ENCODE measurements around the gene DFFB. TPM values are rescaled to one million over a fixed set of nuclear protein-coding genes. Genes with fewer than 3 reads are reported as not detected.

Gene DFFB
- total and polyA plus RNA-seq, 2 of the 13 experiments (the other 11 are each of a cell fraction or from before 2014, with no cell fraction given), result 4.6 to 9.3 TPM

DNA sequence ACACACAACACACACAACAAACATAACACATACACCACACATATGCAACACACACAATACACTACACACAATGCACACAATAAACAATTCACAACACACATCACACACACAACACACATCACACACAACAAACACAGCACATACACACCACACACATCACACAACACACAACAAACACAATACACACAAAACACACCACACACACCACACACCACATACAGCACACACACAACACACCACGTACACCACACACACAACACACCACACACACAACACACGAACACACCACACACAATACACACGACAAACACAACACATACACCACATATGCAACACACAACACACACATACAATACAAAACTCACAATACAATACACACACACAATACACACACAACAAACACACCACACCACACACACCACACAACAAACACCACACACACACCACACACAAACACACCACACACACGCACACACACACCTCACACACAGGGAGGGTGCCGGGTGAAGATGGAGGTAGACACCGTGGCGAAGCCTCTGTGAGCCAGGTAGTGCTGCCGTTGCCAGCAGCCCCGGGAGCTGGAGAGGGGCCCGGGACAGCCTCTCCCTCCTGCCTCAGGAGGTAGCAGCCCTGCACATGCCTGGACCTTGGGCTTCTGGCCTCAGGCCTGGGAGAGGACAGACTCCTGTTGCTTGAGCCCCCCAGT, 73.2 kb downstream of the DFFB start:
- FAIRE-seq, result no peak

More for the DNA sequence above, 73.2 kb downstream of the DFFB start:
- in situ Hi-C loops (cut with HindIII; ENCODE audit: extremely low pct_ligation_motif_present, low pct_unique_long_range_greater_than_20kb) (no loop called here), intact Hi-C loops (cut with micrococcal nuclease; ENCODE audit: unreplicated experiment) (no loop called here)
- TF ChIP-seq ZNF501 (CRISPR knock-in tag; IDR thresholded peaks at IDR 0.05) (no peak), YEATS2 (CRISPR knock-in tag; IDR thresholded peaks at IDR 0.05; ENCODE audit: borderline replicate concordance) (no peak), ZNF207 (IDR thresholded peaks at IDR 0.05; ENCODE audit: borderline replicate concordance) (0 out of 2 replicates have a peak, but pooled peaks have one; percentile 12), HOXA7 (CRISPR knock-in tag; IDR thresholded peaks at IDR 0.05) (0 out of 2 replicates have a peak, but pooled peaks have one; percentile 47), JUNB (CRISPR knock-in tag; IDR thresholded peaks at IDR 0.05; ENCODE audit: borderline replicate concordance) (peak; percentile 21; the same call in 1 of the 2 replicates), ZSCAN30 (CRISPR knock-in tag; IDR thresholded peaks at IDR 0.05) (no peak), NFIB (CRISPR knock-in tag; IDR thresholded peaks at IDR 0.05; ENCODE audit: borderline replicate concordance) (no peak), ELF1 (CRISPR knock-in tag; IDR thresholded peaks at IDR 0.05) (no peak), HCFC1 (IDR thresholded peaks at IDR 0.05; ENCODE audit: low read depth, low read length) (no peak)
- TF ChIP-seq, protein P1, sequence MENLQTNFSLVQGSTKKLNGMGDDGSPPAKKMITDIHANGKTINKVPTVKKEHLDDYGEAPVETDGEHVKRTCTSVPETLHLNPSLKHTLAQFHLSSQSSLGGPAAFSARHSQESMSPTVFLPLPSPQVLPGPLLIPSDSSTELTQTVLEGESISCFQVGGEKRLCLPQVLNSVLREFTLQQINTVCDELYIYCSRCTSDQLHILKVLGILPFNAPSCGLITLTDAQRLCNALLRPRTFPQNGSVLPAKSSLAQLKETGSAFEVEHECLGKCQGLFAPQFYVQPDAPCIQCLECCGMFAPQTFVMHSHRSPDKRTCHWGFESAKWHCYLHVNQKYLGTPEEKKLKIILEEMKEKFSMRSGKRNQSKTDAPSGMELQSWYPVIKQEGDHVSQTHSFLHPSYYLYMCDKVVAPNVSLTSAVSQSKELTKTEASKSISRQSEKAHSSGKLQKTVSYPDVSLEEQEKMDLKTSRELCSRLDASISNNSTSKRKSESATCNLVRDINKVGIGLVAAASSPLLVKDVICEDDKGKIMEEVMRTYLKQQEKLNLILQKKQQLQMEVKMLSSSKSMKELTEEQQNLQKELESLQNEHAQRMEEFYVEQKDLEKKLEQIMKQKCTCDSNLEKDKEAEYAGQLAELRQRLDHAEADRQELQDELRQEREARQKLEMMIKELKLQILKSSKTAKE (CRISPR knock-in tag; IDR thresholded peaks at IDR 0.05; ENCODE audit: borderline replicate concordance), result no peak
- TF ChIP-seq, protein P2, sequence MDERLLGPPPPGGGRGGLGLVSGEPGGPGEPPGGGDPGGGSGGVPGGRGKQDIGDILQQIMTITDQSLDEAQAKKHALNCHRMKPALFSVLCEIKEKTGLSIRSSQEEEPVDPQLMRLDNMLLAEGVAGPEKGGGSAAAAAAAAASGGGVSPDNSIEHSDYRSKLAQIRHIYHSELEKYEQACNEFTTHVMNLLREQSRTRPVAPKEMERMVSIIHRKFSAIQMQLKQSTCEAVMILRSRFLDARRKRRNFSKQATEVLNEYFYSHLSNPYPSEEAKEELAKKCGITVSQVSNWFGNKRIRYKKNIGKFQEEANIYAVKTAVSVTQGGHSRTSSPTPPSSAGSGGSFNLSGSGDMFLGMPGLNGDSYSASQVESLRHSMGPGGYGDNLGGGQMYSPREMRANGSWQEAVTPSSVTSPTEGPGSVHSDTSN (CRISPR knock-in tag; IDR thresholded peaks at IDR 0.05), result no peak
- TF ChIP-seq, protein P3, sequence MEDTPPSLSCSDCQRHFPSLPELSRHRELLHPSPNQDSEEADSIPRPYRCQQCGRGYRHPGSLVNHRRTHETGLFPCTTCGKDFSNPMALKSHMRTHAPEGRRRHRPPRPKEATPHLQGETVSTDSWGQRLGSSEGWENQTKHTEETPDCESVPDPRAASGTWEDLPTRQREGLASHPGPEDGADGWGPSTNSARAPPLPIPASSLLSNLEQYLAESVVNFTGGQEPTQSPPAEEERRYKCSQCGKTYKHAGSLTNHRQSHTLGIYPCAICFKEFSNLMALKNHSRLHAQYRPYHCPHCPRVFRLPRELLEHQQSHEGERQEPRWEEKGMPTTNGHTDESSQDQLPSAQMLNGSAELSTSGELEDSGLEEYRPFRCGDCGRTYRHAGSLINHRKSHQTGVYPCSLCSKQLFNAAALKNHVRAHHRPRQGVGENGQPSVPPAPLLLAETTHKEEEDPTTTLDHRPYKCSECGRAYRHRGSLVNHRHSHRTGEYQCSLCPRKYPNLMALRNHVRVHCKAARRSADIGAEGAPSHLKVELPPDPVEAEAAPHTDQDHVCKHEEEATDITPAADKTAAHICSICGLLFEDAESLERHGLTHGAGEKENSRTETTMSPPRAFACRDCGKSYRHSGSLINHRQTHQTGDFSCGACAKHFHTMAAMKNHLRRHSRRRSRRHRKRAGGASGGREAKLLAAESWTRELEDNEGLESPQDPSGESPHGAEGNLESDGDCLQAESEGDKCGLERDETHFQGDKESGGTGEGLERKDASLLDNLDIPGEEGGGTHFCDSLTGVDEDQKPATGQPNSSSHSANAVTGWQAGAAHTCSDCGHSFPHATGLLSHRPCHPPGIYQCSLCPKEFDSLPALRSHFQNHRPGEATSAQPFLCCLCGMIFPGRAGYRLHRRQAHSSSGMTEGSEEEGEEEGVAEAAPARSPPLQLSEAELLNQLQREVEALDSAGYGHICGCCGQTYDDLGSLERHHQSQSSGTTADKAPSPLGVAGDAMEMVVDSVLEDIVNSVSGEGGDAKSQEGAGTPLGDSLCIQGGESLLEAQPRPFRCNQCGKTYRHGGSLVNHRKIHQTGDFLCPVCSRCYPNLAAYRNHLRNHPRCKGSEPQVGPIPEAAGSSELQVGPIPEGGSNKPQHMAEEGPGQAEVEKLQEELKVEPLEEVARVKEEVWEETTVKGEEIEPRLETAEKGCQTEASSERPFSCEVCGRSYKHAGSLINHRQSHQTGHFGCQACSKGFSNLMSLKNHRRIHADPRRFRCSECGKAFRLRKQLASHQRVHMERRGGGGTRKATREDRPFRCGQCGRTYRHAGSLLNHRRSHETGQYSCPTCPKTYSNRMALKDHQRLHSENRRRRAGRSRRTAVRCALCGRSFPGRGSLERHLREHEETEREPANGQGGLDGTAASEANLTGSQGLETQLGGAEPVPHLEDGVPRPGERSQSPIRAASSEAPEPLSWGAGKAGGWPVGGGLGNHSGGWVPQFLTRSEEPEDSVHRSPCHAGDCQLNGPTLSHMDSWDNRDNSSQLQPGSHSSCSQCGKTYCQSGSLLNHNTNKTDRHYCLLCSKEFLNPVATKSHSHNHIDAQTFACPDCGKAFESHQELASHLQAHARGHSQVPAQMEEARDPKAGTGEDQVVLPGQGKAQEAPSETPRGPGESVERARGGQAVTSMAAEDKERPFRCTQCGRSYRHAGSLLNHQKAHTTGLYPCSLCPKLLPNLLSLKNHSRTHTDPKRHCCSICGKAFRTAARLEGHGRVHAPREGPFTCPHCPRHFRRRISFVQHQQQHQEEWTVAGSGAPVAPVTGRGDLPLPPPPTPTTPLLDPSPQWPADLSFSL (CRISPR knock-in tag; IDR thresholded peaks at IDR 0.05), result peak; percentile 97
- DNase-seq (ENCODE audit: low spot score) (no peak), ATAC-seq (peak; percentile 51)
- no TSS peak for BruUV-seq (replicated peaks)
- CTCF ChIA-PET (ENCODE audit: low intra/inter-chr PET ratio, low total read pairs), result no interaction called here
- Histone ChIP-seq H3K4me2 (ENCODE audit: low read depth, low read length) (no peak overlapping the region), H3K4me1 (ENCODE audit: insufficient read depth, low read length) (no peaks in the 10 kb centered on the region), H3K36me3 (replicated peaks in 1 of 2; ENCODE audit: control insufficient read depth in 1 of 2, insufficient read depth in 2 of 2, low read length in 2 of 2) (no peaks in the 10 kb centered on the region), H3K9me3 (ENCODE audit: low read length) (no peaks in the 10 kb centered on the region), H3K27ac (ENCODE audit: extremely low read length, insufficient read depth, low read length) (no peak overlapping the region), H3K9ac (ENCODE audit: insufficient read depth, low read depth, low read length) (no peak overlapping the region), H3K79me2 (ENCODE audit: insufficient read depth, low read length) (no peaks in the 10 kb centered on the region), H2AFZ (ENCODE audit: low read length) (no peak overlapping the region), H3K27me3 (ENCODE audit: control insufficient read depth in 1 of 2, insufficient read depth in 2 of 2, low read length in 2 of 2) (peaks cover 8 to 38% of the 10 kb centered on the region in 2 experiments), H4K20me1 (ENCODE audit: insufficient read depth, low read length) (no peaks in the 10 kb centered on the region), H3K4me3 (replicated peaks in 1 of 3; ENCODE audit: insufficient read depth in 1 of 3, low read depth in 2 of 3, low read length in 3 of 3) (no peak overlapping the region)
- POLR2A ChIA-PET, result no interaction called here
- 26% methylated on average over 7 of the region's 10 CpGs for WGBS (ENCODE audit: low lambda C conversion rate)

All from HepG2 (cell line).